ENCODE results near the gene SRPX.
A peak's percentile ranks its signal among the peaks of the same experiment; 100 is the strongest.

Gene SRPX

GRCh38 chrX:38220415-38221390 is at the start of gene SRPX:
Gene SRPX (minus strand): TSS chrX:38220871. CDS start chrX:38220792, 79 bp downstream.
- Mint-ChIP-seq H3K27ac (no peak within 1 kb of the TSS), H3K9me3 (no peaks in the 10 kb centered on the region), H3K4me1 (peaks cover 7% of the 10 kb centered on the region), H3K4me3 (peak within 1 kb of the TSS; percentile 47 to 69), H3K27me3 (peaks cover 49% of the 10 kb centered on the region)
- DNase-seq = no peak
- ATAC-seq = peak; percentile 26

GRCh38 chrX:38268011-38268410 is 47.3 kb upstream of the SRPX start:
- no peaks in the 10 kb centered on the region for H3K27me3 Mint-ChIP-seq
- no peaks in the 10 kb centered on the region for H3K4me1 Mint-ChIP-seq
- H3K9me3 Mint-ChIP-seq = no peaks in the 10 kb centered on the region
- H3K27ac Mint-ChIP-seq = no peak overlapping the region
- no peak overlapping the region for H3K4me3 Mint-ChIP-seq
- ATAC-seq = no peak
- DNase-seq = no peak

GRCh38 chrX:38262715-38263620 is 42.3 kb upstream of the SRPX start:
- H3K9me3 Mint-ChIP-seq = no peaks in the 10 kb centered on the region
- H3K4me3 Mint-ChIP-seq = no peak overlapping the region
- DNase-seq = no peak
- no peaks in the 10 kb centered on the region for H3K27me3 Mint-ChIP-seq
- ATAC-seq = no peak
- no peak overlapping the region for H3K27ac Mint-ChIP-seq
- no peaks in the 10 kb centered on the region for H3K4me1 Mint-ChIP-seq

GRCh38 chrX:38260231-38260630 is 39.6 kb upstream of the SRPX start:
- no peak for DNase-seq
- Mint-ChIP-seq H3K27ac (no peak overlapping the region), H3K4me3 (no peak overlapping the region), H3K27me3 (no peaks in the 10 kb centered on the region), H3K9me3 (no peaks in the 10 kb centered on the region), H3K4me1 (no peaks in the 10 kb centered on the region)
- ATAC-seq = no peak

GRCh38 chrX:38256019-38256418 is 35.3 kb upstream of the SRPX start:
- no peak overlapping the region for H3K4me3 Mint-ChIP-seq
- H3K4me1 Mint-ChIP-seq = no peaks in the 10 kb centered on the region
- H3K27me3 Mint-ChIP-seq = no peaks in the 10 kb centered on the region
- DNase-seq = no peak
- no peaks in the 10 kb centered on the region for H3K9me3 Mint-ChIP-seq
- no peak overlapping the region for H3K27ac Mint-ChIP-seq
- ATAC-seq = no peak

- no peak for DNase-seq
- Mint-ChIP-seq H3K27me3 (peaks cover 6% of the 10 kb centered on the region), H3K27ac (no peak overlapping the region), H3K9me3 (no peaks in the 10 kb centered on the region), H3K4me1 (no peaks in the 10 kb centered on the region), H3K4me3 (no peak overlapping the region)
- ATAC-seq = no peak
Observed at GRCh38 chrX:38249965-38250364, 29.3 kb upstream of the SRPX start.

- H3K27me3 Mint-ChIP-seq = peaks cover 6% of the 10 kb centered on the region
- no peaks in the 10 kb centered on the region for H3K9me3 Mint-ChIP-seq
- H3K4me3 Mint-ChIP-seq = no peak overlapping the region
- DNase-seq = no peak
- no peak overlapping the region for H3K27ac Mint-ChIP-seq
- ATAC-seq = no peak
- H3K4me1 Mint-ChIP-seq = no peaks in the 10 kb centered on the region
Observed at GRCh38 chrX:38247051-38247450, 26.4 kb upstream of the SRPX start.

- Mint-ChIP-seq H3K27ac (no peak overlapping the region), H3K4me1 (no peaks in the 10 kb centered on the region), H3K9me3 (no peaks in the 10 kb centered on the region), H3K27me3 (peaks cover 22% of the 10 kb centered on the region), H3K4me3 (no peak overlapping the region)
- no peak for ATAC-seq
- no peak for DNase-seq
Observed at GRCh38 chrX:38240541-38240940, 19.9 kb upstream of the SRPX start.

GRCh38 chrX:38236901-38237615 is 16.4 kb upstream of the SRPX start:
- no peak overlapping the region for H3K4me3 Mint-ChIP-seq
- no peaks in the 10 kb centered on the region for H3K4me1 Mint-ChIP-seq
- no peak overlapping the region for H3K27ac Mint-ChIP-seq
- H3K27me3 Mint-ChIP-seq = peaks cover 32% of the 10 kb centered on the region
- H3K9me3 Mint-ChIP-seq = no peaks in the 10 kb centered on the region
- DNase-seq (no peak), ATAC-seq (no peak)

GRCh38 chrX:38233891-38234667 is 13.4 kb upstream of the SRPX start:
- ATAC-seq = no peak
- Mint-ChIP-seq H3K9me3 (no peaks in the 10 kb centered on the region), H3K4me1 (no peaks in the 10 kb centered on the region), H3K4me3 (no peak overlapping the region), H3K27ac (no peak overlapping the region), H3K27me3 (peaks cover 24% of the 10 kb centered on the region)
- DNase-seq = no peak

GRCh38 chrX:38232079-38232686 is 11.5 kb upstream of the SRPX start:
- Mint-ChIP-seq H3K4me3 (no peak overlapping the region), H3K9me3 (no peaks in the 10 kb centered on the region), H3K27ac (no peak overlapping the region), H3K4me1 (no peaks in the 10 kb centered on the region), H3K27me3 (peaks cover 16% of the 10 kb centered on the region)
- DNase-seq (no peak), ATAC-seq (no peak)

GRCh38 chrX:38225093-38225492 is 4.4 kb upstream of the SRPX start:
- Mint-ChIP-seq H3K4me3 (no peak overlapping the region), H3K27me3 (peaks cover 23% of the 10 kb centered on the region), H3K27ac (no peak overlapping the region), H3K4me1 (peaks cover 7% of the 10 kb centered on the region), H3K9me3 (no peaks in the 10 kb centered on the region)
- ATAC-seq (no peak), DNase-seq (no peak)

GRCh38 chrX:38224160-38224559 is 3.5 kb upstream of the SRPX start:
- Mint-ChIP-seq H3K4me1 (peaks cover 7% of the 10 kb centered on the region), H3K9me3 (no peaks in the 10 kb centered on the region), H3K27ac (no peak overlapping the region), H3K27me3 (peaks cover 32% of the 10 kb centered on the region), H3K4me3 (no peak overlapping the region)
- no peak for DNase-seq
- no peak for ATAC-seq

- H3K4me3 Mint-ChIP-seq = peak overlapping the region; percentile 47 to 69
- H3K9me3 Mint-ChIP-seq = no peaks in the 10 kb centered on the region
- peaks cover 7% of the 10 kb centered on the region for H3K4me1 Mint-ChIP-seq
- H3K27me3 Mint-ChIP-seq = peaks cover 49% of the 10 kb centered on the region
- DNase-seq = no peak
- ATAC-seq = no peak
- H3K27ac Mint-ChIP-seq = no peak overlapping the region
Observed at GRCh38 chrX:38221391-38221929, 789 bp upstream of the SRPX start.
